GM12873 (cell line): ENCODE results near the gene KRT7.

Source experiments
- CTCF ChIP-seq: IDR thresholded peaks from 2 replicates; pipeline ENCODE4 v1.5.1; 2012; ENCODE audit warnings: low read depth, mild to moderate bottlenecking, moderate library complexity, low read length, control low read depth; ENCODE audit not compliant: insufficient read depth; ENCODE audit errors: missing control alignments

Gene KRT7

GRCh38 chr12:52210925-52211650, 22.0 kb upstream of the KRT7 start:
- TF ChIP-seq CTCF, result no peak

- TF ChIP-seq CTCF, result no peak
These were observed 21.1 kb upstream of the KRT7 start for GRCh38 chr12:52211716-52212585.

- no peak for TF ChIP-seq CTCF
These were observed 20.1 kb upstream of the KRT7 start for GRCh38 chr12:52212701-52213563.

GRCh38 chr12:52213564-52214420, 19.3 kb upstream of the KRT7 start:
- peak; percentile 97 for TF ChIP-seq CTCF

GRCh38 chr12:52214421-52214802, 18.6 kb upstream of the KRT7 start:
- peak; percentile 5 for TF ChIP-seq CTCF

- TF ChIP-seq CTCF, result no peak
These were observed 17.4 kb upstream of the KRT7 start for GRCh38 chr12:52215587-52216031.
